Measurements from ENCODE around the gene EOGT. TPM values are rescaled to one million over a fixed set of nuclear protein-coding genes. Genes with fewer than 3 reads are reported as not detected.

Gene EOGT
- total RNA-seq, 4 donors from 2014 or later, result 26.1 to 47.9 (median 37.6) TPM

GRCh38 chr3:68964694-68965093, 48.8 kb downstream of the EOGT start:
- TF ChIP-seq CTCF (IDR thresholded peaks at IDR 0.05), result no peak
- ATAC-seq (ENCODE audit: low FRiP score) (no peak), DNase-seq (ENCODE audit: low spot score) (no peak)

GRCh38 chr3:68963891-68964290, 49.6 kb downstream of the EOGT start:
- no peak for TF ChIP-seq CTCF (IDR thresholded peaks at IDR 0.05)
- ATAC-seq (ENCODE audit: low FRiP score) (no peak), DNase-seq (ENCODE audit: low spot score) (no peak)

GRCh38 chr3:68963376-68963775, 50.1 kb downstream of the EOGT start:
- no peak for DNase-seq (ENCODE audit: low spot score)
- ATAC-seq (ENCODE audit: low FRiP score), result no peak
- TF ChIP-seq CTCF (IDR thresholded peaks at IDR 0.05), result no peak

- no peak for DNase-seq (ENCODE audit: low spot score)
- ATAC-seq (ENCODE audit: low FRiP score), result no peak
- no peak for TF ChIP-seq CTCF (IDR thresholded peaks at IDR 0.05)
These were observed 54.6 kb downstream of the EOGT start for GRCh38 chr3:68958932-68959331.

- ATAC-seq (ENCODE audit: low FRiP score), result no peak
- no peak for TF ChIP-seq CTCF (IDR thresholded peaks at IDR 0.05)
- no peak for DNase-seq (ENCODE audit: low spot score)
These were observed 55.6 kb downstream of the EOGT start for GRCh38 chr3:68957895-68958294.

- no peak for DNase-seq (ENCODE audit: low spot score)
- no peak for TF ChIP-seq CTCF (IDR thresholded peaks at IDR 0.05)
- ATAC-seq (ENCODE audit: low FRiP score), result no peak
These were observed 59.6 kb downstream of the EOGT start for GRCh38 chr3:68953816-68954444.

- DNase-seq (ENCODE audit: low spot score), result no peak
- no peak for ATAC-seq (ENCODE audit: low FRiP score)
- no peak for TF ChIP-seq CTCF (IDR thresholded peaks at IDR 0.05)
These were observed 68.3 kb downstream of the EOGT start for GRCh38 chr3:68945225-68945624.
